NB4 (cell line): ENCODE results near the gene ZBTB20.

Experiments
- POLR2A ChIP-seq: IDR thresholded peaks from 2 replicates; pipeline ENCODE4 v1.6.1; 2011; ENCODE audit warnings: mild to moderate bottlenecking; ENCODE audit not compliant: insufficient read length; ENCODE audit errors: extremely low read depth
- TF ChIP-seq, protein P1 (sequence below): IDR thresholded peaks from 2 replicates; pipeline ENCODE4 v1.6.1; 2011; ENCODE audit warnings: low read depth, low read length
- TF ChIP-seq, protein P2 (sequence below): IDR thresholded peaks from one replicate; pipeline ENCODE4 v1.5.1; 2012; ENCODE audit warnings: low read depth, low read length

DNA sequence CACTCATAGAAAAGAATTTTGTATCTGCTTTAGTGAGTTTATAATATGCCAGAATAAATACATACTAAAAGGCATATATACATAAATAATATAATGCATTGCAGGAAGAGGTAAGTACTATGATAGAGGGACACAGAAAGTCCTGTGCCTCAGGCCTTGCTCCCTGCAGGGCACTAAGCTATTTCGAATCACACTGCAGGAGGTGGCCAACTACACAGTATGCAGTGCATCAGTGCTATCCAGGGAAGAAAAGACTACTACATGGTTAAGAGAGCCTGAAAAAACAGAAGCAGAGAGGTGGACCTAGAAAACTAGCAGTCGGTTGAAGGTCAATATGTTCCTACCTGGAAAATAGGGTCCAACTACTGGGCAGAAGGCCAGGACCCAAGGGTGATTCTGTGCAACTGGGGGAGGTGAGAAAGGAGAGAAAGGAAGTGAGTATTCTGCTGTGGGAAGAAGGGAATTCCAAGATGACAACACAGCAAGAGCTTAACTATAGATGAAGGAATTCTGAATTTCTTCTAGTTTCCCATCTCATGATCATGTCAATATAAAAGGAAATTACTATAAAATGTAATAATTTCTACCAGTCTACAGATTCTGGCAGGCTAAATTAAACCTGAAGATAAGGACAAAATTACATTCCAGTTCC lies 218.0 kb downstream of the ZBTB20 start:
- TF ChIP-seq, protein P1, sequence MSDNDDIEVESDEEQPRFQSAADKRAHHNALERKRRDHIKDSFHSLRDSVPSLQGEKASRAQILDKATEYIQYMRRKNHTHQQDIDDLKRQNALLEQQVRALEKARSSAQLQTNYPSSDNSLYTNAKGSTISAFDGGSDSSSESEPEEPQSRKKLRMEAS = no peak
- TF ChIP-seq POLR2A = no peak
- TF ChIP-seq, protein P2, sequence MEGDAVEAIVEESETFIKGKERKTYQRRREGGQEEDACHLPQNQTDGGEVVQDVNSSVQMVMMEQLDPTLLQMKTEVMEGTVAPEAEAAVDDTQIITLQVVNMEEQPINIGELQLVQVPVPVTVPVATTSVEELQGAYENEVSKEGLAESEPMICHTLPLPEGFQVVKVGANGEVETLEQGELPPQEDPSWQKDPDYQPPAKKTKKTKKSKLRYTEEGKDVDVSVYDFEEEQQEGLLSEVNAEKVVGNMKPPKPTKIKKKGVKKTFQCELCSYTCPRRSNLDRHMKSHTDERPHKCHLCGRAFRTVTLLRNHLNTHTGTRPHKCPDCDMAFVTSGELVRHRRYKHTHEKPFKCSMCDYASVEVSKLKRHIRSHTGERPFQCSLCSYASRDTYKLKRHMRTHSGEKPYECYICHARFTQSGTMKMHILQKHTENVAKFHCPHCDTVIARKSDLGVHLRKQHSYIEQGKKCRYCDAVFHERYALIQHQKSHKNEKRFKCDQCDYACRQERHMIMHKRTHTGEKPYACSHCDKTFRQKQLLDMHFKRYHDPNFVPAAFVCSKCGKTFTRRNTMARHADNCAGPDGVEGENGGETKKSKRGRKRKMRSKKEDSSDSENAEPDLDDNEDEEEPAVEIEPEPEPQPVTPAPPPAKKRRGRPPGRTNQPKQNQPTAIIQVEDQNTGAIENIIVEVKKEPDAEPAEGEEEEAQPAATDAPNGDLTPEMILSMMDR = no peak
